ENCODE data around the gene COMMD3. TPM values are rescaled to one million over a fixed set of nuclear protein-coding genes. Genes with fewer than 3 reads are reported as not detected.

The COMMD3 gene
- polyA plus RNA-seq, 3 donors: 44.9 to 140 (median 138) TPM

DNA sequence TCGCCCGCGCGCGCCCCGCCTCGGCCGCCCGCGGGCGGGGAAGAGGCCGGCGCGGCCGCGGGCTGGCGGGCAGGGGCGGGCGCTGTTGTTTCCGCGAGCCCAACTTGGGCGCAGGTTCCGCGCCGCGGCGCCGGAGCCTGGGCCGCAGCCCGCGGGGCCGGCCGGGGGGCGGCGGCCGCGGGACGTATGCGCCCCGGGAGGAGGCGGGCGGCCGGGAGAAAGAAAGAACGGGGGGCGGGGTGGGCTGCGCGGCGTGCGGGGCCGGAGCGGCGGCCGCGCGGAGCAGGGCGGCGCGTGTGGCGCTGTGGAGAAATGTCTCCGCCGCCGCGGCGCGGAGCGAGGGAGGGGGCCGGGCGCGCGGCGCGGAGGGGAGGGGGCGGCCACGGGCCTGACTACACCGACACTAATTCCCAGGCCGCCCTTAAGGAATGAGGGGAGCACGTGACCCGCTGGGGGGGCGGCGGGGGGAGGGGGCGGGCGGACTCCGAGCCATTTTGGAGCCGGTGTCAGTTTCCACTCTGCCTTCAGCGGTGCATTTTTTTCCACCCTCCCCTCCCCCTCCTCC is 4.5 kb downstream of the COMMD3 start, which contains the start of gene BMI1:
BMI1 (plus strand) TSS at position 509 of the 565 bp plus-strand sequence. CDS start 5,351 bp downstream, outside the sequence.
- Mint-ChIP-seq H3K27me3 (ENCODE audit: low read depth in 3 of 3) (peaks cover 32 to 47% (median 35%) of the 10 kb centered on the region in 3 donors), H3K36me3 (peaks cover 16 to 30% of the 10 kb centered on the region in 2 donors), H3K27ac (peak within 1 kb of the TSS in 6 of 7 donors; percentile 66 to 91 (median 79)), H3K4me1 (peaks cover 45% of the 10 kb centered on the region), H3K4me3 (peak within 1 kb of the TSS; percentile 95 to 98), H3K9me3 (peaks cover 0 to 10% (median 5%) of the 10 kb centered on the region in 7 donors)
- Histone ChIP-seq H3K4me2 (replicated peaks; ENCODE audit: extremely low read depth, low read length, poor library complexity, severe bottlenecking) (peak within 1 kb of the TSS; percentile 81), H3K27me3 (ENCODE audit: control insufficient read depth in 2 of 2, insufficient read depth in 2 of 2, low read length in 2 of 2) (peaks cover 31 to 44% of the 10 kb centered on the region in 2 donors), H3K4me1 (ENCODE audit: control insufficient read depth in 1 of 2, insufficient read depth in 2 of 2, low read length in 2 of 2) (peaks cover 39 to 54% of the 10 kb centered on the region in 2 donors), H3K4me3 (replicated peaks in 1 of 3; ENCODE audit: low read depth in 2 of 3, low read length in 3 of 3) (peak within 1 kb of the TSS; percentile 65 to 94 (median 88)), H3K27ac (ENCODE audit: low read depth in 1 of 2, low read length in 2 of 2) (peak within 1 kb of the TSS in 1 of 2 donors; percentile 58), H3K9ac (ENCODE audit: insufficient read depth, low read length, poor library complexity, severe bottlenecking) (peak within 1 kb of the TSS; percentile 75), H3K9me3 (replicated peaks in 1 of 2; ENCODE audit: control insufficient read depth in 1 of 2, insufficient read depth in 1 of 2, low read length in 2 of 2) (no peaks in the 10 kb centered on the region), H3K79me2 (ENCODE audit: insufficient read depth, low read length) (peaks cover 31% of the 10 kb centered on the region), H2AFZ (ENCODE audit: insufficient read depth, low read depth, low read length, poor library complexity, severe bottlenecking) (peak within 1 kb of the TSS; percentile 93), H4K20me1 (ENCODE audit: insufficient read depth, low read length) (peaks cover 18% of the 10 kb centered on the region), H3K36me3 (replicated peaks in 1 of 2; ENCODE audit: control insufficient read depth in 1 of 2, insufficient read depth in 2 of 2, low read length in 2 of 2) (no peaks in the 10 kb centered on the region)
- peak in 1 of 3 donors; percentile 56 for DNase-seq
- intact Hi-C loops (cut with micrococcal nuclease): loop anchor here (5.0 to 10.0 kb wide), 4 partner anchors 93 to 786 kb away; partner anchors contain the start of genes DNAJC1 (in 1 of the 2) and MLLT10 (in 1 of the 2)
- under 1% methylated on average over 30 of the region's 85 CpGs for WGBS (ENCODE audit: insufficient coverage)
- TF ChIP-seq, protein P1, sequence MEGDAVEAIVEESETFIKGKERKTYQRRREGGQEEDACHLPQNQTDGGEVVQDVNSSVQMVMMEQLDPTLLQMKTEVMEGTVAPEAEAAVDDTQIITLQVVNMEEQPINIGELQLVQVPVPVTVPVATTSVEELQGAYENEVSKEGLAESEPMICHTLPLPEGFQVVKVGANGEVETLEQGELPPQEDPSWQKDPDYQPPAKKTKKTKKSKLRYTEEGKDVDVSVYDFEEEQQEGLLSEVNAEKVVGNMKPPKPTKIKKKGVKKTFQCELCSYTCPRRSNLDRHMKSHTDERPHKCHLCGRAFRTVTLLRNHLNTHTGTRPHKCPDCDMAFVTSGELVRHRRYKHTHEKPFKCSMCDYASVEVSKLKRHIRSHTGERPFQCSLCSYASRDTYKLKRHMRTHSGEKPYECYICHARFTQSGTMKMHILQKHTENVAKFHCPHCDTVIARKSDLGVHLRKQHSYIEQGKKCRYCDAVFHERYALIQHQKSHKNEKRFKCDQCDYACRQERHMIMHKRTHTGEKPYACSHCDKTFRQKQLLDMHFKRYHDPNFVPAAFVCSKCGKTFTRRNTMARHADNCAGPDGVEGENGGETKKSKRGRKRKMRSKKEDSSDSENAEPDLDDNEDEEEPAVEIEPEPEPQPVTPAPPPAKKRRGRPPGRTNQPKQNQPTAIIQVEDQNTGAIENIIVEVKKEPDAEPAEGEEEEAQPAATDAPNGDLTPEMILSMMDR (IDR thresholded peaks at IDR 0.05): no peak

DNA sequence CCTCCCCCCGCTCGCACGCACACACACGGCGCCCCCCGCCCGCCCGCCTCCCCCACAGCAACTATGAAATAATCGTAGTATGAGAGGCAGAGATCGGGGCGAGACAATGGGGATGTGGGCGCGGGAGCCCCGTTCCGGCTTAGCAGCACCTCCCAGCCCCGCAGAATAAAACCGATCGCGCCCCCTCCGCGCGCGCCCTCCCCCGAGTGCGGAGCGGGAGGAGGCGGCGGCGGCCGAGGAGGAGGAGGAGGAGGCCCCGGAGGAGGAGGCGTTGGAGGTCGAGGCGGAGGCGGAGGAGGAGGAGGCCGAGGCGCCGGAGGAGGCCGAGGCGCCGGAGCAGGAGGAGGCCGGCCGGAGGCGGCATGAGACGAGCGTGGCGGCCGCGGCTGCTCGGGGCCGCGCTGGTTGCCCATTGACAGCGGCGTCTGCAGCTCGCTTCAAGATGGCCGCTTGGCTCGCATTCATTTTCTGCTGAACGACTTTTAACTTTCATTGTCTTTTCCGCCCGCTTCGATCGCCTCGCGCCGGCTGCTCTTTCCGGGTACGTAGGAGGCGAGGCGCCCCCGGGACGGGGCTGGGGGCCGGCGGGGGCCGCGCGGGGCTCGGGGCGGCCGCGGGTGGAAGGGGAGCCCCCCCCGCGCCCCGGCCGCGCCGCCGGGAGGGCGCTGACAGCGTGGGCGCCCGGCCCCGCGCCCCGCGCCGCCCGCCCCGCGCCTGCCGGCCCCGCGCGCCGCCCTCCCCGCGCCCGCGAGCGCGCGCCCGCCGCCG is 5.2 kb downstream of the COMMD3 start:
- H3K79me2 ChIP-seq (ENCODE audit: insufficient read depth, low read length): peaks cover 31% of the 10 kb centered on the region
- H3K36me3 Mint-ChIP-seq: peaks cover 16 to 33% of the 10 kb centered on the region in 2 donors
- peak overlapping the region; percentile 81 for H3K4me2 ChIP-seq (replicated peaks; ENCODE audit: extremely low read depth, low read length, poor library complexity, severe bottlenecking)
- H3K27me3 Mint-ChIP-seq (ENCODE audit: low read depth in 3 of 3): peaks cover 37 to 54% (median 38%) of the 10 kb centered on the region in 3 donors
- H3K9ac ChIP-seq (ENCODE audit: insufficient read depth, low read length, poor library complexity, severe bottlenecking): peak overlapping the region; percentile 75
- peak overlapping the region in 1 of 2 donors; percentile 58 for H3K27ac ChIP-seq (ENCODE audit: low read depth in 1 of 2, low read length in 2 of 2)
- H3K27ac Mint-ChIP-seq: peak overlapping the region in 4 of 7 donors; percentile 61 to 78 (median 72)
- peaks cover 44 to 58% of the 10 kb centered on the region in 2 donors for H3K4me1 ChIP-seq (ENCODE audit: control insufficient read depth in 1 of 2, insufficient read depth in 2 of 2, low read length in 2 of 2)
- under 1% methylated on average over 73 of the region's 114 CpGs for WGBS (ENCODE audit: insufficient coverage)
- peaks cover 51% of the 10 kb centered on the region for H3K4me1 Mint-ChIP-seq
- no peaks in the 10 kb centered on the region for H3K36me3 ChIP-seq (replicated peaks in 1 of 2; ENCODE audit: control insufficient read depth in 1 of 2, insufficient read depth in 2 of 2, low read length in 2 of 2)
- no peaks in the 10 kb centered on the region for H3K9me3 ChIP-seq (replicated peaks in 1 of 2; ENCODE audit: control insufficient read depth in 1 of 2, insufficient read depth in 1 of 2, low read length in 2 of 2)
- TF ChIP-seq, protein P1 (IDR thresholded peaks at IDR 0.05): no peak
- peak overlapping the region; percentile 93 for H2AFZ ChIP-seq (ENCODE audit: insufficient read depth, low read depth, low read length, poor library complexity, severe bottlenecking)
- H3K4me3 ChIP-seq (replicated peaks in 1 of 3; ENCODE audit: low read depth in 2 of 3, low read length in 3 of 3): peak overlapping the region; percentile 65 to 88 (median 66)
- H3K27me3 ChIP-seq (ENCODE audit: control insufficient read depth in 2 of 2, insufficient read depth in 2 of 2, low read length in 2 of 2): peaks cover 35 to 50% of the 10 kb centered on the region in 2 donors
- peak overlapping the region; percentile 87 to 91 for H3K4me3 Mint-ChIP-seq
- DNase-seq: peak in 2 of 3 donors; percentile 53 to 56
- peaks cover 18% of the 10 kb centered on the region for H4K20me1 ChIP-seq (ENCODE audit: insufficient read depth, low read length)
- intact Hi-C loops (cut with micrococcal nuclease): loop anchor here (5.0 to 10.0 kb wide), 4 partner anchors 94 to 787 kb away; partner anchors contain the start of genes DNAJC1 (in 1 of the 2) and MLLT10 (in 1 of the 2)
- H3K9me3 Mint-ChIP-seq: peaks cover 0 to 10% (median 5%) of the 10 kb centered on the region in 7 donors
